GM23248 (cell line): Measurements from ENCODE around the gene ELMO1. TPM values are rescaled to one million over a fixed set of nuclear protein-coding genes. Genes with fewer than 3 reads are reported as not detected.

ENCODE experiments used
- DNase-seq: peaks from one replicate; pipeline ENCODE4 v3.0.0-alpha.2; 2015
- H2AFZ ChIP-seq: fragments of 200-600 bp; sonication (generic); 2 replicates; pipeline ENCODE4 v1.6.1; 2016; ENCODE audit warnings: antibody characterized with exemption
- H3F3A ChIP-seq: fragments of 200-600 bp; sonication (generic); 2 replicates; pipeline ENCODE4 v1.6.1; 2016; ENCODE audit warnings: mild to moderate bottlenecking, antibody characterized with exemption, mixed run types; ENCODE audit not compliant: insufficient read depth
- H3K27ac ChIP-seq: fragments of 200-600 bp; sonication (generic); 2 replicates; pipeline ENCODE4 v1.5.1; 2016; ENCODE audit warnings: mild to moderate bottlenecking
- H3K27me3 ChIP-seq: fragments of 200-600 bp; sonication (generic); replicated peaks from 2 replicates; pipeline ENCODE4 v1.6.1; 2016; ENCODE audit warnings: mild to moderate bottlenecking; ENCODE audit not compliant: insufficient read depth
- H3K36me3 ChIP-seq: fragments of 200-600 bp; sonication (generic); 2 replicates; pipeline ENCODE4 v1.6.1; 2016; ENCODE audit warnings: low read depth, mild to moderate bottlenecking
- H3K4me1 ChIP-seq: fragments of 200-600 bp; sonication (generic); 2 replicates; pipeline ENCODE4 v1.6.1; 2016; ENCODE audit warnings: mild to moderate bottlenecking; ENCODE audit not compliant: insufficient read depth
- H3K4me2 ChIP-seq: fragments of 200-600 bp; sonication (generic); one replicate; pipeline ENCODE4 v1.6.1; 2016; ENCODE audit warnings: mild to moderate bottlenecking; ENCODE audit not compliant: unreplicated experiment
- H3K4me3 ChIP-seq: fragments of 200-600 bp; sonication (generic); 2 replicates; pipeline ENCODE4 v1.5.1; 2016; ENCODE audit warnings: mild to moderate bottlenecking
- H3K79me2 ChIP-seq: fragments of 200-600 bp; sonication (generic); 2 replicates; pipeline ENCODE4 v1.6.1; 2016; ENCODE audit warnings: mild to moderate bottlenecking; ENCODE audit not compliant: insufficient read depth
- H3K9ac ChIP-seq: fragments of 200-600 bp; sonication (generic); 2 replicates; pipeline ENCODE4 v1.6.1; 2016; ENCODE audit warnings: mild to moderate bottlenecking
- H3K9me2 ChIP-seq: fragments of 200-600 bp; sonication (generic); 2 replicates; pipeline ENCODE4 v1.6.1; 2016; ENCODE audit warnings: mixed run types, mild to moderate bottlenecking, moderate library complexity; ENCODE audit not compliant: insufficient read depth
- H3K9me3 ChIP-seq: fragments of 200-600 bp; sonication (generic); one replicate; pipeline ENCODE4 v1.6.1; 2017; ENCODE audit warnings: low read depth
- H4K20me1 ChIP-seq: fragments of 200-600 bp; sonication (generic); 2 replicates; pipeline ENCODE4 v1.6.0; 2016; ENCODE audit not compliant: insufficient read depth
- EZH2 ChIP-seq: fragments of 200-600 bp; sonication (generic); IDR thresholded peaks from 2 replicates; pipeline ENCODE4 v1.6.1; 2018; ENCODE audit warnings: antibody characterized with exemption, mild to moderate bottlenecking; ENCODE audit not compliant: insufficient read depth, poor library complexity, severe bottlenecking
- EZH2phosphoT487 ChIP-seq: fragments of 200-600 bp; sonication (generic); IDR thresholded peaks from 2 replicates; pipeline ENCODE4 v1.6.1; 2018; ENCODE audit warnings: antibody characterized with exemption, moderate library complexity, mild to moderate bottlenecking, low read depth; ENCODE audit not compliant: insufficient read depth
- WGBS, 2 experiments: methylation state at CpG; one replicate each; pipeline ENCODE4 v1.1.6; 2015 to 2017; ENCODE audit warnings: low lambda C conversion rate in 2 of 2, low coverage in 1 of 2; ENCODE audit errors: missing lambda C conversion rate in 2 of 2; 5-methylcytosine and 5-hydroxymethylcytosine counted together
- in situ Hi-C: fragments of 300-500 bp; cut with MboI; formaldehyde crosslinking; loops from 2 replicates; pipeline ENCODE4 v1.15.0; 2020
- polyA plus RNA-seq: library from polyadenylated mRNA; unstranded; fragments of >200 nt; fragmentation: Nextera tagmentation; extraction: Ambion mirVana; gene quantifications from 2 replicates; pipeline ENCODE4 v1.2.1, GENCODE V29; 2016
- total RNA-seq: library from RNA; depleted of rRNA; stranded (reverse); fragments of >200 nt; shearing (Covaris generic); gene quantifications from 2 replicates; pipeline ENCODE4 v1.2.3, GENCODE V29; 2014

ELMO1 gene
- total and polyA plus RNA-seq, 2 experiments from 2014 or later: not detected

GRCh38 chr7:37251222-37251621 lies 197.4 kb downstream of the ELMO1 start:
- Histone ChIP-seq H3K4me1 (no peaks in the 10 kb centered on the region), H3K4me2 (no peak overlapping the region), H3K9ac (no peak overlapping the region), H3K27ac (no peak overlapping the region), H2AFZ (no peak overlapping the region), H4K20me1 (no peaks in the 10 kb centered on the region), H3K9me2 (no peaks in the 10 kb centered on the region), H3K9me3 (no peaks in the 10 kb centered on the region), H3K79me2 (no peaks in the 10 kb centered on the region), H3F3A (no peaks in the 10 kb centered on the region), H3K4me3 (no peak overlapping the region), H3K36me3 (no peaks in the 10 kb centered on the region), H3K27me3 (no peaks in the 10 kb centered on the region)
- no peak for DNase-seq
- TF ChIP-seq EZH2phosphoT487: no peak
- TF ChIP-seq EZH2: no peak
- in situ Hi-C loops: no loop called here

GRCh38 chr7:37249240-37249639 lies 199.4 kb downstream of the ELMO1 start:
- H3K27ac ChIP-seq: no peak overlapping the region
- no peaks in the 10 kb centered on the region for H3K9me3 ChIP-seq
- no peaks in the 10 kb centered on the region for H4K20me1 ChIP-seq
- H3K27me3 ChIP-seq: no peaks in the 10 kb centered on the region
- TF ChIP-seq EZH2phosphoT487 (no peak), EZH2 (no peak)
- H3K9me2 ChIP-seq: no peaks in the 10 kb centered on the region
- H3K4me3 ChIP-seq: no peak overlapping the region
- no peak overlapping the region for H3K4me2 ChIP-seq
- no peak for DNase-seq
- H3K79me2 ChIP-seq: no peaks in the 10 kb centered on the region
- H3K36me3 ChIP-seq: no peaks in the 10 kb centered on the region
- no peak overlapping the region for H3K9ac ChIP-seq
- H3K4me1 ChIP-seq: no peaks in the 10 kb centered on the region
- no peaks in the 10 kb centered on the region for H3F3A ChIP-seq
- H2AFZ ChIP-seq: no peak overlapping the region
- WGBS, 2 experiments: 52 to 53% methylated on average over 1 of the region's 1 CpG
- in situ Hi-C loops: no loop called here

GRCh38 chr7:37248396-37248861 lies 200.2 kb downstream of the ELMO1 start:
- in situ Hi-C loops: no loop called here

GRCh38 chr7:37247861-37248260 lies 200.8 kb downstream of the ELMO1 start:
- H3K4me2 ChIP-seq: no peak overlapping the region
- no peak overlapping the region for H3K9ac ChIP-seq
- in situ Hi-C loops: no loop called here
- no peaks in the 10 kb centered on the region for H3K4me1 ChIP-seq
- H3K9me2 ChIP-seq: no peaks in the 10 kb centered on the region
- no peaks in the 10 kb centered on the region for H3K79me2 ChIP-seq
- H3K4me3 ChIP-seq: no peak overlapping the region
- H3K36me3 ChIP-seq: no peaks in the 10 kb centered on the region
- H3K9me3 ChIP-seq: no peaks in the 10 kb centered on the region
- no peak overlapping the region for H2AFZ ChIP-seq
- H3F3A ChIP-seq: no peaks in the 10 kb centered on the region
- no peaks in the 10 kb centered on the region for H3K27me3 ChIP-seq
- no peaks in the 10 kb centered on the region for H4K20me1 ChIP-seq
- 34 to 51% methylated on average over 2 of the region's 2 CpGs for WGBS, 2 experiments
- peak; percentile 38 for DNase-seq
- H3K27ac ChIP-seq: no peak overlapping the region
- TF ChIP-seq EZH2 (no peak), EZH2phosphoT487 (no peak)

More at GRCh38 chr7:37248396-37248861, 200.2 kb downstream of the ELMO1 start:
- no peaks in the 10 kb centered on the region for H3K9me3 ChIP-seq
- H2AFZ ChIP-seq: no peak overlapping the region
- H4K20me1 ChIP-seq: no peaks in the 10 kb centered on the region
- H3K9me2 ChIP-seq: no peaks in the 10 kb centered on the region
- no peak for TF ChIP-seq EZH2
- TF ChIP-seq EZH2phosphoT487: no peak
- no peak overlapping the region for H3K27ac ChIP-seq
- no peaks in the 10 kb centered on the region for H3K27me3 ChIP-seq
- WGBS, 2 experiments: 22 to 24% methylated on average over 3 of the region's 3 CpGs
- H3K4me3 ChIP-seq: no peak overlapping the region
- no peaks in the 10 kb centered on the region for H3K36me3 ChIP-seq
- H3K9ac ChIP-seq: no peak overlapping the region
- no peak for DNase-seq
- H3F3A ChIP-seq: no peaks in the 10 kb centered on the region
- no peaks in the 10 kb centered on the region for H3K4me1 ChIP-seq
- no peak overlapping the region for H3K4me2 ChIP-seq
- H3K79me2 ChIP-seq: no peaks in the 10 kb centered on the region

GRCh38 chr7:37245590-37245989 lies 203.1 kb downstream of the ELMO1 start:
- TF ChIP-seq EZH2phosphoT487 (no peak), EZH2 (no peak)
- no peaks in the 10 kb centered on the region for H3K9me3 ChIP-seq

More at GRCh38 chr7:37245590-37245989, 203.1 kb downstream of the ELMO1 start:
- no peaks in the 10 kb centered on the region for H4K20me1 ChIP-seq
- no peak overlapping the region for H3K4me2 ChIP-seq
- H3K4me3 ChIP-seq: no peak overlapping the region
- H3K27me3 ChIP-seq: no peaks in the 10 kb centered on the region
- in situ Hi-C loops: no loop called here
- 27 to 39% methylated on average over 5 of the region's 5 CpGs for WGBS, 2 experiments
- no peak overlapping the region for H3K9ac ChIP-seq
- no peaks in the 10 kb centered on the region for H3K79me2 ChIP-seq
- H2AFZ ChIP-seq: no peak overlapping the region
- H3K36me3 ChIP-seq: no peaks in the 10 kb centered on the region
- no peaks in the 10 kb centered on the region for H3K9me2 ChIP-seq
- no peaks in the 10 kb centered on the region for H3F3A ChIP-seq
- H3K27ac ChIP-seq: no peak overlapping the region
- no peaks in the 10 kb centered on the region for H3K4me1 ChIP-seq
- no peak for DNase-seq
